SK-N-SH treated with all-trans-retinoic acid at 6 μM for 48 hours (cell line): ENCODE measurements around the gene MRPL28.

Experiments
- ATAC-seq: fragments of 200-7000 bp; cut with Tn5 transposase; 3 replicates; pipeline ENCODE4 v1.9.1; 2020; ENCODE audit warnings: mild to moderate bottlenecking, moderate library complexity
- ARNTL ChIP-seq: fragments of 450-650 bp; formaldehyde crosslinking; IDR thresholded peaks from 2 replicates; pipeline ENCODE4 v1.5.0; 2020; ENCODE audit warnings: low read depth, mild to moderate bottlenecking, moderate library complexity, borderline replicate concordance
- CREB5 ChIP-seq: fragments of 250-450 bp; sonication (Bioruptor Pico); IDR thresholded peaks from 2 replicates; pipeline ENCODE4 v1.5.1; 2020; ENCODE audit warnings: low read depth, mild to moderate bottlenecking, moderate library complexity
- CSRNP3 ChIP-seq: fragments of 250-450 bp; sonication (Bioruptor Pico); IDR thresholded peaks from 2 replicates; pipeline ENCODE4 v1.5.1; 2021; ENCODE audit warnings: mild to moderate bottlenecking, moderate library complexity
- ESRRG ChIP-seq: fragments of 250-450 bp; sonication (Bioruptor Pico); IDR thresholded peaks from 2 replicates; pipeline ENCODE4 v1.6.1; 2021; ENCODE audit warnings: mild to moderate bottlenecking
- GLIS3 ChIP-seq: fragments of 250-450 bp; sonication (Bioruptor Pico); IDR thresholded peaks from 2 replicates; pipeline ENCODE4 v1.5.0; 2020; ENCODE audit warnings: mild to moderate bottlenecking, moderate library complexity
- ISL1 ChIP-seq: fragments of 250-450 bp; sonication (Bioruptor Pico); IDR thresholded peaks from 2 replicates; pipeline ENCODE4 v2.1.2; 2022; ENCODE audit warnings: mild to moderate bottlenecking, moderate library complexity
- OSR1 ChIP-seq: fragments of 250-450 bp; sonication (Bioruptor Pico); IDR thresholded peaks from 2 replicates; pipeline ENCODE4 v1.8.0; 2022; ENCODE audit warnings: moderate library complexity, mild to moderate bottlenecking, inconsistent platforms
- PATZ1 ChIP-seq: fragments of 250-450 bp; sonication (Bioruptor Pico); IDR thresholded peaks from 2 replicates; pipeline ENCODE4 v1.8.0; 2020; ENCODE audit warnings: mild to moderate bottlenecking, moderate library complexity, borderline replicate concordance
- POU6F1 ChIP-seq: fragments of 250-450 bp; sonication (Bioruptor Pico); IDR thresholded peaks from 2 replicates; pipeline ENCODE4 v1.8.0; 2021; ENCODE audit warnings: low read depth, mild to moderate bottlenecking, moderate library complexity, borderline replicate concordance
- PPARA ChIP-seq: fragments of 250-450 bp; sonication (Bioruptor Pico); IDR thresholded peaks from 2 replicates; pipeline ENCODE4 v1.5.0; 2020; ENCODE audit warnings: mild to moderate bottlenecking, borderline replicate concordance
- RARB ChIP-seq: fragments of 250-450 bp; sonication (Bioruptor Pico); IDR thresholded peaks from 2 replicates; pipeline ENCODE4 v1.8.0; 2021; ENCODE audit warnings: mild to moderate bottlenecking, moderate library complexity
- SNAI2 ChIP-seq: fragments of 250-450 bp; sonication (Bioruptor Pico); IDR thresholded peaks from 2 replicates; pipeline ENCODE4 v1.5.0; 2020; ENCODE audit warnings: mild to moderate bottlenecking, moderate library complexity
- TCF4 ChIP-seq: fragments of 250-450 bp; sonication (Bioruptor Pico); IDR thresholded peaks from 2 replicates; pipeline ENCODE4 v1.8.0; 2021; ENCODE audit warnings: mild to moderate bottlenecking, moderate library complexity, borderline replicate concordance
- TOX ChIP-seq: fragments of 250-450 bp; sonication (Bioruptor Pico); IDR thresholded peaks from 2 replicates; pipeline ENCODE4 v1.8.0; 2021; ENCODE audit warnings: mild to moderate bottlenecking, moderate library complexity, borderline replicate concordance
- TSHZ2 ChIP-seq: fragments of 250-450 bp; sonication (Bioruptor Pico); IDR thresholded peaks from 2 replicates; pipeline ENCODE4 v1.5.0; 2020; ENCODE audit warnings: mild to moderate bottlenecking, moderate library complexity
- ZFP3 ChIP-seq: fragments of 250-450 bp; sonication (Bioruptor Pico); IDR thresholded peaks from 2 replicates; pipeline ENCODE4 v1.5.0; 2020; ENCODE audit warnings: mild to moderate bottlenecking, moderate library complexity
- ZFP30 ChIP-seq: fragments of 450-650 bp; formaldehyde crosslinking; IDR thresholded peaks from 2 replicates; pipeline ENCODE4 v1.5.0; 2022; ENCODE audit warnings: mild to moderate bottlenecking, moderate library complexity
- ZNF565 ChIP-seq: fragments of 450-650 bp; formaldehyde crosslinking; conservative IDR thresholded peaks from 2 replicates; pipeline ENCODE4 v1.5.0; 2020; ENCODE audit warnings: low read depth, mild to moderate bottlenecking, moderate library complexity
- ZNF70 ChIP-seq: fragments of 450-650 bp; formaldehyde crosslinking; IDR thresholded peaks from 2 replicates; pipeline ENCODE4 v1.5.0; 2020; ENCODE audit warnings: mild to moderate bottlenecking, moderate library complexity
- ZNF8 ChIP-seq: fragments of 450-650 bp; formaldehyde crosslinking; IDR thresholded peaks from 2 replicates; pipeline ENCODE4 v1.5.0; 2020; ENCODE audit warnings: mild to moderate bottlenecking, moderate library complexity

MRPL28 gene

GRCh38 chr16:375927-376816 lies 5.8 kb upstream of the MRPL28 start:
- no peak for ATAC-seq
- TF ChIP-seq POU6F1 (no peak), SNAI2 (CRISPR knock-in tag) (no peak), TSHZ2 (CRISPR knock-in tag) (no peak), TOX (CRISPR knock-in tag) (no peak), TCF4 (CRISPR knock-in tag) (no peak), ISL1 (CRISPR knock-in tag) (no peak), ZNF8 (no peak)

GRCh38 chr16:375212-375611 lies 4.9 kb upstream of the MRPL28 start:
- TF ChIP-seq ZFP30 (CRISPR knock-in tag), result no peak
- TF ChIP-seq OSR1 (CRISPR knock-in tag), result no peak
- TF ChIP-seq PATZ1, result no peak
- no peak for TF ChIP-seq ZFP3
- no peak for TF ChIP-seq PPARA (CRISPR knock-in tag)
- no peak for TF ChIP-seq TOX (CRISPR knock-in tag)
- TF ChIP-seq CREB5 (CRISPR knock-in tag), result no peak
- no peak for TF ChIP-seq POU6F1
- no peak for TF ChIP-seq ZNF565
- no peak for TF ChIP-seq ISL1 (CRISPR knock-in tag)
- no peak for TF ChIP-seq TSHZ2 (CRISPR knock-in tag)
- TF ChIP-seq ESRRG, result no peak
- TF ChIP-seq ARNTL (CRISPR knock-in tag), result no peak
- no peak for TF ChIP-seq ZNF8
- no peak for TF ChIP-seq CSRNP3
- TF ChIP-seq GLIS3 (CRISPR knock-in tag), result no peak
- no peak for TF ChIP-seq RARB (CRISPR knock-in tag)
- no peak for TF ChIP-seq ZNF70 (CRISPR knock-in tag)
- ATAC-seq, result no peak
